IPS-15b (cell line): Measurements from ENCODE around the gene RAB5B.
"Not testable (repeated sequence)": the region's sequence is repeated elsewhere in the genome, so short reads cannot be mapped to it uniquely, and the experiment has no call there.

ENCODE experiments used
- H3K27me3 ChIP-seq: one replicate; pipeline ENCODE4 v1.6.1; 2013; ENCODE audit warnings: low read length; ENCODE audit not compliant: control insufficient read depth, insufficient read depth
- H3K36me3 ChIP-seq: one replicate; pipeline ENCODE4 v1.6.1; 2013; ENCODE audit warnings: low read length; ENCODE audit not compliant: control insufficient read depth, insufficient read depth
- H3K4me1 ChIP-seq: one replicate; pipeline ENCODE4 v1.6.1; 2013; ENCODE audit warnings: mild to moderate bottlenecking, low read length; ENCODE audit not compliant: control insufficient read depth, insufficient read depth
- H3K4me3 ChIP-seq: one replicate; pipeline ENCODE4 v1.5.1; 2013; ENCODE audit warnings: low read depth, low read length
- H3K9ac ChIP-seq: one replicate; pipeline ENCODE4 v1.6.1; 2013; ENCODE audit warnings: low read depth, mild to moderate bottlenecking, low read length
- H3K9me3 ChIP-seq: one replicate; pipeline ENCODE4 v1.6.1; 2013; ENCODE audit warnings: mild to moderate bottlenecking, low read length; ENCODE audit not compliant: control insufficient read depth, insufficient read depth

The RAB5B gene

GRCh38 chr12:56034586-56035332, 60.9 kb downstream of the RAB5B start:
- H3K4me1 ChIP-seq = no peaks in the 10 kb centered on the region
- no peaks in the 10 kb centered on the region for H3K9me3 ChIP-seq
- peaks cover 16% of the 10 kb centered on the region for H3K36me3 ChIP-seq
- no peak overlapping the region for H3K4me3 ChIP-seq
- H3K9ac ChIP-seq = no peak overlapping the region
- no peaks in the 10 kb centered on the region for H3K27me3 ChIP-seq

DNA sequence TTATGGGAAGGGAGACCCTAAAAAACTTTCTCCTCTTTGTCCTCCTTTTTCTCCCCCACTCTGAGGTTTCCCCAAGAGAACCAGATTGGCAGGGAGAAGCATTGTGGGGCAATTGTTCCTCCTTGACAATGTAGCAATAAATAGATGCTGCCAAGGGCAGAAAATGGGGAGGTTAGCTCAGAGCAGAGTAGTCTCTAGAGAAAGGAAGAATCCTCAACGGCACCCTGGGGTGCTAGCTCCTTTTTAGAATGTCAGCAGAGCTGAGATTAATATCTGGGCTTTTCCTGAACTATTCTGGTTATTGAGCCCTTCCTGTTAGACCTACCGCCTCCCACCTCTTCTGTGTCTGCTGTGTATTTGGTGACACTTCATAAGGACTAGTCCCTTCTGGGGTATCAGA, 63.3 kb downstream of the RAB5B start:
- Histone ChIP-seq H3K27me3 (no peaks in the 10 kb centered on the region), H3K36me3 (peaks cover 16% of the 10 kb centered on the region), H3K4me1 (no peaks in the 10 kb centered on the region), H3K4me3 (no peak overlapping the region), H3K9me3 (no peaks in the 10 kb centered on the region), H3K9ac (no peak overlapping the region)

DNA sequence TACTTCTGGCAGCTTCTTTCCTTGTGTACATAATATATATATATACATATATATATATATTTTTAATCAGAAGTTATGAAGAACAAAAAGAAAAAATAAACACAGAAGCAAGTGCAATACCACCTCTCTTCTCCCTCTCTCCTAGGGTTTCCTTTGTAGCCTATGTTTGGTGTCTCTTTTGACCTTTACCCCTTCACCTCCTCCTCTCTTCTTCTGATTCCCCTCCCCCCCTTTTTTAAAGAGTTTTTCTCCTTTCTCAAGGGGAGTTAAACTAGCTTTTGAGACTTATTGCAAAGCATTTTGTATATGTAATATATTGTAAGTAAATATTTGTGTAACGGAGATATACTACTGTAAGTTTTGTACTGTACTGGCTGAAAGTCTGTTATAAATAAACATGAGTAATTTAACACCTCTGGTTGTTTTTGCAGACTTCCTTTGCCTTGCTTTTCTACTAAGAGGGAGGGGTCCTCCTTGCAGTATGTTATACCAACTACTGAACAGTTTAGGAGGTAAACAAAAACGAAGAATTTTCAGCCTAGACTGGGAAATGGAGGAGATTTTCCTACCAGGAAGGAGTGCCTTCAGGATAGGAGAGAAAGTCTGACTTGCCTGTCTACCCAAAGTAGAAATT, 64.3 kb downstream of the RAB5B start:
- Histone ChIP-seq H3K27me3 (no peaks in the 10 kb centered on the region), H3K36me3 (peaks cover 6% of the 10 kb centered on the region), H3K9ac (no peak overlapping the region), H3K4me3 (no peak overlapping the region), H3K9me3 (no peaks in the 10 kb centered on the region), H3K4me1 (no peaks in the 10 kb centered on the region)

DNA sequence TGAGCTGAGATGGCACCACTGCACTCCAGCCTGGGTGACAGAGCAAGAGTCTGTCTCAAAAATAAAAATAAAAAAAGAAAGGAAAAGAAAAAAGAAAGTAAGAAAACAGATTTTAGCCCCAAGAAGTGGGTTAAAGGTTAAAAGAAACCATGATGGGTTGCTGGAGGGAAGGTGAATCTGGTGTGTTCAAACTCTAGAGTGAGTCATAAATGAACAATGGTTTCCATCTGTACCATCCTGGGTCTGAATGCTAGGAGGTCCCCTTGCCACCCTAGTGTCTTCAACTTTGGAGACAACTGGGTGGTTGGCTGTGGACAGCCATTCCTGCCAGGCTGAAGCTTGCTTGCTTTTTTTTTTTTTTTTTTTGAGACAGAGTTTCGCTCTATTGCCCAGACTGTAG, 66.3 kb downstream of the RAB5B start:
- Histone ChIP-seq H3K4me1 (no peaks in the 10 kb centered on the region), H3K9ac (no peak overlapping the region), H3K36me3 (peaks cover 8% of the 10 kb centered on the region), H3K27me3 (no peaks in the 10 kb centered on the region), H3K4me3 (no peak overlapping the region), H3K9me3 (no peaks in the 10 kb centered on the region)

DNA sequence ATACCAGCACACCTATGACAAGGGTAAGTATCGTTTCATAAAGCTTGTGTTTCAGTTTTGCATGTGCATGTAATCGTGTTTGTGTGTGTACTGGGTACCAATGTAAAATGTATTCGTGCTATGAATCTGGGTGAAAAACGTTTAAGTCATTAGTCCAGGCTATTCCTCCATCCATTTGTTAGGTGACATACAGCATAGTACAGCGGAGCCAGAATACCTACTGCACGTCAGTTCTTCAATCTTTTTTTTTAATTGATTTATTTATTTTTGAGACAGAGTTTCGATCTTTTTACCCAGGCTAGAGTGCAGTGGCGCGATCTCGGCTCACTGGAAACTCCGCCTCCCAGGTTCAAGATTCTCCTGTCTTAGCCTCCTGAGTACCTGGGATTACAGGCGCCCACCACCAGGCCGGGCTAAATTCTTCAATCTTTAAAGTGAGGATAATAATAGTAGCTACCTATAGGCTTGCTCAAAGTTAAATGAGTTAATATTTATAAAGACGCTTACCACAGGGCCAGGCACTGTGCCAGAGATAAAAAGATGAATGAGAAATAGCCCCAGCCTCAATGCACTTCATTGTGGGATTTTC, 67.2 kb downstream of the RAB5B start:
- H3K4me3 ChIP-seq = peak overlapping the region; percentile 46
- no peaks in the 10 kb centered on the region for H3K4me1 ChIP-seq
- H3K36me3 ChIP-seq = peaks cover 7% of the 10 kb centered on the region
- H3K9me3 ChIP-seq = no peaks in the 10 kb centered on the region
- H3K9ac ChIP-seq = no peak overlapping the region
- no peaks in the 10 kb centered on the region for H3K27me3 ChIP-seq

DNA sequence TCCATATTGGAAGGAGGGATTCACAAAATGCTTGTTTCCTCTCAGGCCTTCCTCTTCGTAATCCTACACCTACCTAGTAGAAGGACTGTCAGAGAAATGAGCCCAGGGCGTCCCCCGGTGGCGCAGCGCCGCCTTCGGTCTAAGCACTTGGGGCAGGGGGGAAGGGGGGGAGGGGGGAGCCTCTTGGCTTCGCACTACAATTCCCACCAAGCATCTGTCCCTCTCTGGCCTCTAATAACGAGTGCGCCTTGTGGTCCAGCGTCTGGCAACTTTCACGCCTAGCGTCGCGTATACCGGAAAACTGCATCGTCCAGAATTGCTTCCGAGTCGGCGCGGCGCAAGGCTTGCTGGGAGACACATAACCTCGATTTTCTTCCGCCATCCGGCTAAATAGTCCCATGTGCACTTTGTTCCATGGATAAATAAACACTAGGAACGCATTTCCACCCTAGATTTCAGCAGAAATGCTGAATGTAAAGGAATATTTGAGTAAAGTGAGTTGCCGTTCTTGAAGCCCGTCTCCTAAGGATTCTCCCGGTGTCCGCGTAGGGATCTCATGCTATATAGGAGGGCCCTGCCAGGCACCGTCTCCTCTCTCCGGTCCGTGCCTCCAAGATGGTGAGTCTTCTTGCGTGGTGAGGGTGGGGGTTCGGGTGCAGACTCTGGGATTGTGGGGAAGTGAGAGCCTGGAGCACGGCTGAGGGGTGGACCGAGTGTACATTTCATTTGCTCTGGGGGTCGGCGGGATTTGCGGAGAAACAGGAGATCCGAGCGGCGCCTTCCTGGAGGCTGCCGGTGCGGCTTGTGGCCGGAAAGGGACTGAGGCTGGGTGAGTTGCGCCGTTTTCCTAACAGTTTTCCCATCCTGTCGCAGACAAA, 67.9 kb downstream of the RAB5B start, which contains the start of gene RPS26:
Gene RPS26 (plus strand): TSS at position 367 of the 878 bp plus-strand sequence. CDS start 249 bp downstream, at position 616.
- Histone ChIP-seq H3K9me3 (no peaks in the 10 kb centered on the region), H3K9ac (peak within 1 kb of the TSS; percentile 97), H3K4me1 (no peaks in the 10 kb centered on the region), H3K36me3 (peaks cover 7% of the 10 kb centered on the region), H3K27me3 (no peaks in the 10 kb centered on the region), H3K4me3 (peak within 1 kb of the TSS; percentile 93)

- H3K36me3 ChIP-seq, H3K9me3 ChIP-seq, H3K4me1 ChIP-seq, H3K27me3 ChIP-seq: not testable (repeated sequence)
- H3K4me3 ChIP-seq = peak overlapping the region; percentile 93
- peak overlapping the region; percentile 97 for H3K9ac ChIP-seq
These were observed 68.5 kb downstream of the RAB5B start for GRCh38 chr12:56042430-56042813.

DNA sequence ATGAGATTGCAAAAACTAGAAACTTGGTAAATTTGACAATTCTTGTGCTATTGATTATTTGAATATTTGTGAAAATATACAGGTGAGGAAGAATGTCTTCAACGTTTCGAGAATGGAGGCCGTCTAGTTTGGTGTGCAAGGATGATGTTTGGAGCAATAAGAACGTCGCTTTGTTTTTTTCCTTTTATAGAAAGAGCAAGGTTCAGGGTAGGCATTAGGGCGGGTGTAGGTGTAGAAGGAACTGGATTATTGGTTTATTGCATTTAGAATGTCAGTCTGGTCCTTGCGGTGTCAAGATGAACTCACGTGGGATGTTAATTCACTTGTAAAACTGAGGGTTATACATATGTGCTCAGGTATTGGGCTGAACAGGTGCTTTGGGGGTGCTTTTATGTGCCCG, 69.0 kb downstream of the RAB5B start:
- H3K9ac ChIP-seq = peak overlapping the region; percentile 97
- H3K4me3 ChIP-seq = peak overlapping the region; percentile 93
- no peaks in the 10 kb centered on the region for H3K9me3 ChIP-seq
- H3K4me1 ChIP-seq = no peaks in the 10 kb centered on the region
- H3K27me3 ChIP-seq = no peaks in the 10 kb centered on the region
- peaks cover 7% of the 10 kb centered on the region for H3K36me3 ChIP-seq
